Measurements from ENCODE around the gene GRAMD4. TPM values are rescaled to one million over a fixed set of nuclear protein-coding genes. Genes with fewer than 3 reads are reported as not detected.

Gene GRAMD4
- polyA plus RNA-seq, 3 donors = 9.5 to 33.3 (median 12.6) TPM

GRCh38 chr22:46639843-46640242, 19.7 kb downstream of the GRAMD4 start:
- peaks cover 63% of the 10 kb centered on the region for H3K79me2 ChIP-seq (ENCODE audit: insufficient read depth, low read length)
- Mint-ChIP-seq H3K27ac (peak overlapping the region in 2 of 7 donors; percentile 48 to 54), H3K4me1 (no peaks in the 10 kb centered on the region), H3K36me3 (peaks cover 63 to 76% of the 10 kb centered on the region in 2 donors), H3K27me3 (ENCODE audit: low read depth in 3 of 3) (no peaks in the 10 kb centered on the region), H3K9me3 (peaks cover 0 to 6% (median 0%) of the 10 kb centered on the region in 7 donors), H3K4me3 (no peak overlapping the region)
- DNase-seq = no peak
- no peak overlapping the region for H3K9ac ChIP-seq (ENCODE audit: insufficient read depth, low read length, poor library complexity, severe bottlenecking)
- H3K27me3 ChIP-seq (ENCODE audit: control insufficient read depth in 2 of 2, insufficient read depth in 2 of 2, low read length in 2 of 2) = no peaks in the 10 kb centered on the region
- no peak overlapping the region for H3K4me2 ChIP-seq (replicated peaks; ENCODE audit: extremely low read depth, low read length, poor library complexity, severe bottlenecking)
- H3K27ac ChIP-seq (ENCODE audit: low read depth in 1 of 2, low read length in 2 of 2) = no peak overlapping the region
- WGBS (ENCODE audit: insufficient coverage) = 93% methylated on average over 11 of the region's 11 CpGs
- H4K20me1 ChIP-seq (ENCODE audit: insufficient read depth, low read length) = peaks cover 94% of the 10 kb centered on the region
- no peak for TF ChIP-seq CTCF (IDR thresholded peaks at IDR 0.05)
- no peaks in the 10 kb centered on the region for H3K9me3 ChIP-seq (replicated peaks in 1 of 2; ENCODE audit: control insufficient read depth in 1 of 2, insufficient read depth in 1 of 2, low read length in 2 of 2)
- no peak overlapping the region for H3K4me3 ChIP-seq (replicated peaks in 1 of 3; ENCODE audit: low read depth in 2 of 3, low read length in 3 of 3)
- H3K4me1 ChIP-seq (ENCODE audit: control insufficient read depth in 1 of 2, insufficient read depth in 2 of 2, low read length in 2 of 2) = no peaks in the 10 kb centered on the region
- H3K36me3 ChIP-seq (replicated peaks in 1 of 2; ENCODE audit: control insufficient read depth in 1 of 2, insufficient read depth in 2 of 2, low read length in 2 of 2) = peaks cover 35 to 76% of the 10 kb centered on the region in 2 donors
- intact Hi-C loops (cut with micrococcal nuclease) = no loop called here
- H2AFZ ChIP-seq (ENCODE audit: insufficient read depth, low read depth, low read length, poor library complexity, severe bottlenecking) = no peak overlapping the region

- H3K27me3 ChIP-seq (ENCODE audit: control insufficient read depth in 2 of 2, insufficient read depth in 2 of 2, low read length in 2 of 2) = no peaks in the 10 kb centered on the region
- peaks cover 96% of the 10 kb centered on the region for H4K20me1 ChIP-seq (ENCODE audit: insufficient read depth, low read length)
- peak overlapping the region in 1 of 7 donors; percentile 54 for H3K27ac Mint-ChIP-seq
- H3K27ac ChIP-seq (ENCODE audit: low read depth in 1 of 2, low read length in 2 of 2) = no peak overlapping the region
- 91% methylated on average over 8 of the region's 24 CpGs for WGBS (ENCODE audit: insufficient coverage)
- H3K9ac ChIP-seq (ENCODE audit: insufficient read depth, low read length, poor library complexity, severe bottlenecking) = no peak overlapping the region
- H3K79me2 ChIP-seq (ENCODE audit: insufficient read depth, low read length) = peaks cover 66% of the 10 kb centered on the region
- peaks cover 63 to 76% of the 10 kb centered on the region in 2 donors for H3K36me3 Mint-ChIP-seq
- intact Hi-C loops (cut with micrococcal nuclease) = no loop called here
- no peak for TF ChIP-seq CTCF (IDR thresholded peaks at IDR 0.05)
- peaks cover 0 to 6% (median 0%) of the 10 kb centered on the region in 7 donors for H3K9me3 Mint-ChIP-seq
- H3K4me2 ChIP-seq (replicated peaks; ENCODE audit: extremely low read depth, low read length, poor library complexity, severe bottlenecking) = no peak overlapping the region
- no peaks in the 10 kb centered on the region for H3K9me3 ChIP-seq (replicated peaks in 1 of 2; ENCODE audit: control insufficient read depth in 1 of 2, insufficient read depth in 1 of 2, low read length in 2 of 2)
- H2AFZ ChIP-seq (ENCODE audit: insufficient read depth, low read depth, low read length, poor library complexity, severe bottlenecking) = no peak overlapping the region
- H3K27me3 Mint-ChIP-seq (ENCODE audit: low read depth in 3 of 3) = no peaks in the 10 kb centered on the region
- H3K4me3 Mint-ChIP-seq = no peak overlapping the region
- DNase-seq = no peak
- no peaks in the 10 kb centered on the region for H3K4me1 ChIP-seq (ENCODE audit: control insufficient read depth in 1 of 2, insufficient read depth in 2 of 2, low read length in 2 of 2)
- H3K36me3 ChIP-seq (replicated peaks in 1 of 2; ENCODE audit: control insufficient read depth in 1 of 2, insufficient read depth in 2 of 2, low read length in 2 of 2) = peaks cover 41 to 83% of the 10 kb centered on the region in 2 donors
- H3K4me3 ChIP-seq (replicated peaks in 1 of 3; ENCODE audit: low read depth in 2 of 3, low read length in 3 of 3) = no peak overlapping the region
- H3K4me1 Mint-ChIP-seq = no peaks in the 10 kb centered on the region
These were observed 20.3 kb downstream of the GRAMD4 start for GRCh38 chr22:46640293-46641055.

Measured in CD14-positive monocyte (primary cell).